ENCODE data around the gene CBLC.

GRCh38 chr19:44847144-44848035 is 69.7 kb downstream of the CBLC start:
- TF ChIP-seq CTCF (conservative IDR thresholded peaks at IDR 0.05; ENCODE audit: low read depth, low read length) (no peak), MXI1 (IDR thresholded peaks at IDR 0.05; ENCODE audit: borderline replicate concordance, low read depth, low read length) (no peak), BHLHE40 (IDR thresholded peaks at IDR 0.05; ENCODE audit: low read depth, low read length) (no peak), MAFK (IDR thresholded peaks at IDR 0.05; ENCODE audit: low read depth, low read length) (no peak), RCOR1 (IDR thresholded peaks at IDR 0.05; ENCODE audit: insufficient replicate concordance, low read length) (no peak), POLR2A (IDR thresholded peaks at IDR 0.05; ENCODE audit: low read depth, low read length) (peak; percentile 92), USF2 (IDR thresholded peaks at IDR 0.05; ENCODE audit: low read depth, low read length) (no peak), CHD1 (IDR thresholded peaks at IDR 0.05; ENCODE audit: low read depth, low read length) (no peak; the same call in 1 of the 2 replicates)

All from IMR-90 (cell line).